ENCODE measurements around the gene GAL3ST2. TPM values are rescaled to one million over a fixed set of nuclear protein-coding genes. Genes with fewer than 3 reads are reported as not detected.

Gene GAL3ST2
- 1 to 10 TPM; 2.8 to 4.3 TPM for total RNA-seq
- 0.54 TPM for polyA plus RNA-seq (ENCODE audit: insufficient read depth, low read depth, low replicate concordance)
- long read RNA-seq, donor 1: 0 reads
- long read RNA-seq, donor 2: 0 reads

DNA sequence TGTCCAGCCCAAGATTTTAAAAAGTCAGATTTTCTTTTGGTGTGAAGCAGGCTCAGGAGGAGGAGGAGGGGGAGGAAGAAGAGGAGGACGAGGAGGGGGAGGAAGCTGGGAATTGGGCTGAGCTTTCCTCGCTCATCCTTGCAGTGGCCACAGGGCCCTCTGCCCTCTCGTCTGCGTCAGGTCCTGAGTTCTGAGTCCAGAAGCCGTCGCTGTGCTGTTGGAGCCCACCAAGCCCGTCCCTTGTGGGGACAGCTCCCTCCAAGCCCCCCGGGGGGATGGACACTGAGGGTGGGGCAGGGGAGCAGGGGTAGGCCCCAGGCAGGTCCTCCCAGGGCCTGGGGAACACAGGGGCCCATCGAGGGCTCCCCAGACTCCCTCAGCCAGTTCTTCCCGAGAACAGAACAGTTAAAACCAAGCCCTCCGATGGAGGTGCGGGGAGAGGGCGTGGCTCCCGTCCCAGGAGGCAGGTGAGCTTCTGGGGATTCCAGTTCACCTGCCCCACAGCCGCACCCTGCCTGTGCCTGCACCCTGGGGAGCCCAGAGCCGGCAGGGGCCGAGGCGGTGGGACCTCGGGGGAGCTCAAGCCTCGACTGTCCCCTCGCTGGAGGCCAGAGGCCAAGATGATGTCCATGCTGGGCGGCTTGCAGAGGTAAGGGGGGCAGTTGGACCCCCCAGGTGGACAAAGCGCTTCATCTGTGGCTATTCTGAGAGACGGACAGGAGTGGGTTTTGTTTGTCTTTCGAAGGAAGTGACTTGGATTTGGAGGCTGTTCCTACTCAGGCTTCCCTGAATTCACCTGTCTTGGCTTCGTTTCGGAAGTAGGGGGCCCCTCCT lies at the start of gene GAL3ST2:
Gene GAL3ST2, plus strand, starts transcription at position 487 of the 834 bp plus-strand sequence. Its CDS starts 134 bp downstream, at position 621.
- intact Hi-C loops (cut with DNase I; ENCODE audit: low total_unique reads): no loop called here
- no peak for TF ChIP-seq POLR2A (IDR thresholded peaks at IDR 0.05)
- TF ChIP-seq, protein P1, sequence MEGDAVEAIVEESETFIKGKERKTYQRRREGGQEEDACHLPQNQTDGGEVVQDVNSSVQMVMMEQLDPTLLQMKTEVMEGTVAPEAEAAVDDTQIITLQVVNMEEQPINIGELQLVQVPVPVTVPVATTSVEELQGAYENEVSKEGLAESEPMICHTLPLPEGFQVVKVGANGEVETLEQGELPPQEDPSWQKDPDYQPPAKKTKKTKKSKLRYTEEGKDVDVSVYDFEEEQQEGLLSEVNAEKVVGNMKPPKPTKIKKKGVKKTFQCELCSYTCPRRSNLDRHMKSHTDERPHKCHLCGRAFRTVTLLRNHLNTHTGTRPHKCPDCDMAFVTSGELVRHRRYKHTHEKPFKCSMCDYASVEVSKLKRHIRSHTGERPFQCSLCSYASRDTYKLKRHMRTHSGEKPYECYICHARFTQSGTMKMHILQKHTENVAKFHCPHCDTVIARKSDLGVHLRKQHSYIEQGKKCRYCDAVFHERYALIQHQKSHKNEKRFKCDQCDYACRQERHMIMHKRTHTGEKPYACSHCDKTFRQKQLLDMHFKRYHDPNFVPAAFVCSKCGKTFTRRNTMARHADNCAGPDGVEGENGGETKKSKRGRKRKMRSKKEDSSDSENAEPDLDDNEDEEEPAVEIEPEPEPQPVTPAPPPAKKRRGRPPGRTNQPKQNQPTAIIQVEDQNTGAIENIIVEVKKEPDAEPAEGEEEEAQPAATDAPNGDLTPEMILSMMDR (IDR thresholded peaks at IDR 0.05): no peak
- H3K36me3 ChIP-seq (ENCODE audit: low read depth, missing control alignments): no peaks in the 10 kb centered on the region
- no peaks in the 10 kb centered on the region for H3K4me1 ChIP-seq
- WGBS, 2 donors: 90 to 92% methylated on average over 13 to 27 of the region's 27 CpGs
- DNase-seq: no peak
- no peaks in the 10 kb centered on the region for H3K9me3 ChIP-seq
- H3K27ac ChIP-seq: no peak within 1 kb of the TSS
- no peak within 1 kb of the TSS for H3K4me3 ChIP-seq
- H3K27me3 ChIP-seq: no peaks in the 10 kb centered on the region

DNA sequence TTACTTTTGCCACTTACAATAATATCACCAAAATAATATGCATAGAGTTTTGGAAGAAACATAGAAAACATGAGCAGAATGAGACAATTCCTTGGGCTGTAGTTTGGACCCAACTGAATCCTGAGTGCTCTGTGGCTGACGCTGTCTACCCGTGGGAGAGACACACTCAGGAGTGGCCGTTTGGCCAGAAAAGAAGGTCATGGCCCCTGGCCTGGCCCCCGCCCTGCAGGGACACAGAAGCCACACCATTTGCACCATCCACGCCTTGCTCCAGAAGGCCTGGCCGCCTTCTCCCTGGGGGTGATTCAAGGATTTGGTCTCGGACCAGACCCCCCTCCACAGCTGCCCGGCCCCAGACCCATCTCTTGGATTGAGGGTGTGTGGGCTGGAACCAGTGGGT lies 48.6 kb upstream of the GAL3ST2 start:
- intact Hi-C loops (cut with DNase I; ENCODE audit: low total_unique reads): no loop called here
- Histone ChIP-seq H3K27me3 (no peaks in the 10 kb centered on the region), H3K4me1 (no peaks in the 10 kb centered on the region), H3K4me3 (no peak overlapping the region), H3K36me3 (ENCODE audit: low read depth, missing control alignments) (no peaks in the 10 kb centered on the region), H3K27ac (peak overlapping the region in 1 of 2 donors; percentile 53), H3K9me3 (no peaks in the 10 kb centered on the region)
- TF ChIP-seq POLR2A (IDR thresholded peaks at IDR 0.05): no peak
- TF ChIP-seq, protein P1 (IDR thresholded peaks at IDR 0.05): no peak
- no peak for DNase-seq
- WGBS, 2 donors: 73 to 83% methylated on average over 4 to 8 of the region's 8 CpGs

DNA sequence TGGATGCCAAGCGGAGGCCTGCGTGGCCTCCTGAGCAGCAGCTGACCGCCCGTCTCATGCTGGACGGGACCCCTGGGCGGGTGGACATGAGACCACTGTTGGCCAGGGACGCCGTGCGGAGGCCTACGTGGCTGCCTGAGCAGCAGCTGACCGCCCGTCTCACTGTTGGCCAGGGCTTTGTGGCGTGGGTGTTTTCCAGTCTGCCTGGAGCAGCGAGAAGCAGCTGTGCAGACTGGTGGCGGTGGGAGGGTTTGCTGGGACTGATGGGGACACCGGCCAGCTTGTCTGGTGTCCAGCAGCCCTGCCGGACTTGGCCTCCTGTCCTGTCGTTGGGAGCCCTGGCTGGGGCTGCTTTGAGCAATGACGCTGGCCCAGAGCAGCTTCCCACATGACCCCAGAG lies 48.0 kb upstream of the GAL3ST2 start:
- Histone ChIP-seq H3K27me3 (no peaks in the 10 kb centered on the region), H3K36me3 (ENCODE audit: low read depth, missing control alignments) (no peaks in the 10 kb centered on the region), H3K4me1 (no peaks in the 10 kb centered on the region), H3K9me3 (no peaks in the 10 kb centered on the region), H3K4me3 (no peak overlapping the region), H3K27ac (peak overlapping the region in 1 of 2 donors; percentile 53)
- intact Hi-C loops (cut with DNase I; ENCODE audit: low total_unique reads): no loop called here
- TF ChIP-seq, protein P1 (IDR thresholded peaks at IDR 0.05): no peak
- no peak for TF ChIP-seq POLR2A (IDR thresholded peaks at IDR 0.05)
- DNase-seq: no peak
- 60 to 89% methylated on average over 4 to 19 of the region's 19 CpGs for WGBS, 2 donors

DNA sequence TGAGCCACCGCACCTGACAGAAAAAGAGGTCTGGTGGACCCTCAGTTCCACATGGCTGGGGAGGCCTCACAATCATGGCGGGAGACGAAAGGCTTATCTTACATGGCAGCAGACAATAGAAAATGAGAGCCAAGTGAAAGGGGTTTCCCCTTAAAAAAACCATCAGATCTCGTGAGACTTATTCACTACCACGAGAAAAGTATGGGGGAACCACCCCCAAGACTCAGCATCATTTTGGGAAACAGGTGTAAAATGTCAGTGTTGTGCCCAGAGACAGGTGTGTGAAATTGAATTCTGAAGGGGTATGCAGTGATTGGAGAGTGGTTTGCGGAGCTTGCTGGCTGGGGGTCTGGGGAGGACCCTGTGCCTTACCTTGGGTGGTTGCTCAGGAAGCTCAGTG lies 46.8 kb upstream of the GAL3ST2 start:
- no peak for DNase-seq
- H3K27me3 ChIP-seq: no peaks in the 10 kb centered on the region
- H3K27ac ChIP-seq: no peak overlapping the region
- H3K4me1 ChIP-seq: peaks cover 5% of the 10 kb centered on the region
- intact Hi-C loops (cut with DNase I; ENCODE audit: low total_unique reads): no loop called here
- no peaks in the 10 kb centered on the region for H3K9me3 ChIP-seq
- no peaks in the 10 kb centered on the region for H3K36me3 ChIP-seq (ENCODE audit: low read depth, missing control alignments)
- TF ChIP-seq, protein P1 (IDR thresholded peaks at IDR 0.05): no peak
- no peak for TF ChIP-seq POLR2A (IDR thresholded peaks at IDR 0.05)
- 93 to 96% methylated on average over 6 of the region's 6 CpGs for WGBS, 2 donors
- H3K4me3 ChIP-seq: no peak overlapping the region
